22Rv1 (cell line): ENCODE data around the gene CCT8.

Experiments
- H3K27ac ChIP-seq: fragments of 450-650 bp; 2 replicates; pipeline ENCODE4 v1.5.1; 2017
- ZFX ChIP-seq: fragments of 450-650 bp; IDR thresholded peaks from 2 replicates; pipeline ENCODE4 v1.6.1; 2017; ENCODE audit warnings: antibody characterized with exemption, borderline replicate concordance
- TF ChIP-seq, protein P1 (sequence below): fragments of 450-650 bp; IDR thresholded peaks from 2 replicates; pipeline ENCODE4 v1.5.1; 2017; ENCODE audit warnings: mild to moderate bottlenecking

Gene CCT8

DNA sequence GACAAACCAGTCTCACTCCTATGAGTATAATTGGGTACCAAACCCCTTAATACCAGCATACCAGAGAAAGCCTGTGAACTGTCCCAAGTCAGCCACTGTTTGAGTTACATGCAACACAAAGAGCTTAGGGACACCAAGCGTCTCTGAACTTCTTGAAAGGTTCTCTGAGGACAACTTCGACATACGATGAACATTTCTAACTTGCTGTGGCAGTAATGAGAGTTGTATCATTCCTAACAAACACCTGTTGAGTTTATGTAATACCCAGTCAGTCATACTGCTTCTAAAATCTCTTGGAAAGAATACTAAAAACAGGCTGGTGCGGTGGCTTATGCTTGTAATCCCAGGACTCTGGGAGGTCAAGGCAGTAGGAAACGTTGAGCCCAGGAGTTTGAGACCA is 18.4 kb downstream of the CCT8 start:
- TF ChIP-seq ZFX: no peak
- TF ChIP-seq, protein P1, sequence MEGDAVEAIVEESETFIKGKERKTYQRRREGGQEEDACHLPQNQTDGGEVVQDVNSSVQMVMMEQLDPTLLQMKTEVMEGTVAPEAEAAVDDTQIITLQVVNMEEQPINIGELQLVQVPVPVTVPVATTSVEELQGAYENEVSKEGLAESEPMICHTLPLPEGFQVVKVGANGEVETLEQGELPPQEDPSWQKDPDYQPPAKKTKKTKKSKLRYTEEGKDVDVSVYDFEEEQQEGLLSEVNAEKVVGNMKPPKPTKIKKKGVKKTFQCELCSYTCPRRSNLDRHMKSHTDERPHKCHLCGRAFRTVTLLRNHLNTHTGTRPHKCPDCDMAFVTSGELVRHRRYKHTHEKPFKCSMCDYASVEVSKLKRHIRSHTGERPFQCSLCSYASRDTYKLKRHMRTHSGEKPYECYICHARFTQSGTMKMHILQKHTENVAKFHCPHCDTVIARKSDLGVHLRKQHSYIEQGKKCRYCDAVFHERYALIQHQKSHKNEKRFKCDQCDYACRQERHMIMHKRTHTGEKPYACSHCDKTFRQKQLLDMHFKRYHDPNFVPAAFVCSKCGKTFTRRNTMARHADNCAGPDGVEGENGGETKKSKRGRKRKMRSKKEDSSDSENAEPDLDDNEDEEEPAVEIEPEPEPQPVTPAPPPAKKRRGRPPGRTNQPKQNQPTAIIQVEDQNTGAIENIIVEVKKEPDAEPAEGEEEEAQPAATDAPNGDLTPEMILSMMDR: no peak
- peak overlapping the region; percentile 33; the same call in 1 of the 2 replicates for H3K27ac ChIP-seq

DNA sequence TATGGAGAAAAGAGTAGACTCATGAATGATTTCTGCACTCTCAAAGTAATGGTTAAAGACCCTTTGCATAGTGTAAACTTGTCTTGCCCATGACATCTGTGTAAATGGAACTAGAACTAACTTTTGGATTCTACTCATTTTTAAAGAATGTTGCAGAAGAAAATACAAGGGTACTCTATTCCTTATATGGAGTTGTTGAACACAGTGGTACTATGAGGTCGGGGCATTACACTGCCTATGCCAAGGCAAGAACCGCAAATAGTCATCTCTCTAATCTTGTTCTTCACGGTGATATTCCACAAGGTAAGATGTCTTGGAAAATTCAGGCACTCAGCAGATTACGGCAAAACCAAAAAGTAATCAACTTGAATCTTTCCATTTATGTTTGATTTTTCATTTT is 19.8 kb downstream of the CCT8 start:
- TF ChIP-seq ZFX: no peak
- TF ChIP-seq, protein P1: no peak
- peak overlapping the region; percentile 17 for H3K27ac ChIP-seq

DNA sequence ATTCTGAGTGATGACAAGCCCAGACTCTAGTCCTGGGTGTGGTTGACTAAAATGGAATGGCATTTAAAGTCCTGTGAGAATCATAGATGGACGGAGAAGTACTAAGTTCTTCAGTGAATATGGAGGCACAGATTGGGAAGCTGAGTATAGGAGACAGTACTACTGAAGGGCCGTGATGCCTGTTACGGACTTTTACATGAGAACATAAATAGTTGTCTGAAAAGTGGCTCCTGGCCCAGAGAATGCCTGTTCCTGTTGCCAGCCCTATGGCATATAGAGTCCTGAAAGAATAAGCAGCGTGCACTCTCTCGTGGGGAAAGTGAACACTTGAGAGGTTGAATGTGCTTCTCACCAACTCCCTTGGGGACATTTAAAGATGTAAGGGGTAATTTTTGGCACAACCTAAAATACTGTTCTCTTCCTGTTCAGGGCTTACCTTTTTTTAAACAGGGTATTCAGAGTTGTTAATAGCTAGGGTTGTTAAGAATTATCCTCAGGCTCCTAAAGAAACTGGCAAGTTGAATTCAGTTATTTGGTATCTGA is 20.4 kb downstream of the CCT8 start:
- TF ChIP-seq, protein P1: no peak
- TF ChIP-seq ZFX: no peak
- peak overlapping the region; percentile 17 for H3K27ac ChIP-seq

DNA sequence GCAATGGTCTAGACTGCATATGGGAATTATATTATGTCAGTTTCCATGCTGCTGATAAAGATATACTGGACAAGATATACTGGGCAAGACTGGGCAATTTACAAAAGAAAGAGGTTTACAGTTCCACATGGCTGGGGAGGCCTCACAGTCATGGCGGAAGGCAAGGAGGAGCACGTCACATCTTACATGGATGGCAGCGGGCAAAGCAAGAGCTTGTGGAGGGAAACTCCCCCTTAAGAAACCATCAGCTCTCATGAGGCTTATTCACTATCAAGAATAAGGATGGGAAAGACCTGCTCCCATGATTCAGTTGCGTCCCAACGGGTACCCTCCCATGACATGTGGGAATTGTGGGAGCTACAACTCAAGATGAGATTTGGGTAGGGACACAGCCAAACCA is 21.2 kb downstream of the CCT8 start:
- H3K27ac ChIP-seq: no peak overlapping the region; the same call in 1 of the 2 replicates
- no peak for TF ChIP-seq ZFX
- TF ChIP-seq, protein P1: no peak

DNA sequence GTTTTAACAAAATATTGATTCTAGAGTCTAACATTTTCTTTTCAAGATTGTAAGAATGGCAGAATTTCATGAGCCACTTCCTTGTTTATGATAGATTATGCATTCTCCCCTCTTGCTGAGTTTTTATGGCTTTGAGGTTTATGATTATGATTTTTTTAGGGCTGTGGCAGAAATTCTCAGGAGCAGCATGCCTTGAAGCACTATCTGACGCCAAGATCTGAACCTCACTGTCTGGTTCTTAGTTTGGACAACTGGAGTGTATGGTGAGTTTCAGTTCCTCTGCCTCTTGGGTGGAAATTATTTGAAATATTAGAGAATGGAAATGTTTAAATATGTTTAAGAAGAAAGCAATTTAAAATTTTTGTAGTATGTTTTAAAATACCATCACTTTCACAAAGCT is 38.8 kb downstream of the CCT8 start:
- no peak for TF ChIP-seq ZFX
- TF ChIP-seq, protein P1: no peak
- H3K27ac ChIP-seq: no peak overlapping the region

DNA sequence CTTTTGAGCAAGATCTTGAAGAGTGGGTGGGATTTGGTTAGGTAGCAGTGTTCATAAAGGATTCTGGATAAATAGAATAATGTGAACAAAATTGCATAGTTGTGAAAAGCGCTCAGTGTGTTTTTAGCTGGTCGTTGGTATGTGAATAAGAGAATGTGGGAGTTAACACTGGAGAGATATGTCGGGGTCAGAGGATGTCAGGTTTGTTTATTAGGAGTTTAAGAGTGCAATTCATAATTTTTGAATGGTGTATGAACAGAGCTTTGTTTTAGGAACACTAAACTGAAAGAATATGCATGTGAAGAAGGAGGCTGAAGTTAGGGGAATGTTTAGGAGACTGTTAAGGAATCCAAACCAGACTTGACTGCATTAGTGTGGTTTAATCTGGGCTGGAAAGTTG is 39.6 kb downstream of the CCT8 start:
- TF ChIP-seq, protein P1: no peak
- no peak for TF ChIP-seq ZFX
- no peak overlapping the region for H3K27ac ChIP-seq

DNA sequence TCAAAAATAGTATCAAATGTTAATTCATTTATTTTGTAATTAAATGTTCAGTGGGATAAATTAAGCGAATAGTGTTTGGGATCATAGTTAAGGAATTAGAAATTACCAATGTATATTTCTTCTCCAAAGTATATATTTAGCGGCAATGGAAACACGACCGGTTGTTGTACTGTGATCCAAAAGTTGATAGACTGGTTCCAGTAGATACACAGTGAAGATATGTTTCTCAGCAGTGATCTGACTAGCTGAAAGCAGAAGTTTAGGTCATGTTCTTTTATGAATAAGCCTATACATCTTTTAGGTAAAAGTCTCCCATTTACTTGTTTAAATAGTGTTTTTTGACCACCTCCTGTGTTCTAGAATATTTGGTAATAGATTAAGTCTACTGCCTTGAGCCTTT is 40.1 kb downstream of the CCT8 start:
- TF ChIP-seq, protein P1: no peak
- TF ChIP-seq ZFX: no peak
- no peak overlapping the region for H3K27ac ChIP-seq
